Small intestine (tissue), 7 donors: Measurements from ENCODE around the gene CPVL. TPM values are rescaled to one million over a fixed set of nuclear protein-coding genes. Genes with fewer than 3 reads are reported as not detected.

Experiments
- DNase-seq, 2 donors: peaks; one replicate each; pipeline versions ENCODE4 v3.0.0 to v3.0.0-alpha.2; 2013
- FAIRE-seq: peaks from 2 replicates; lab custom pipeline; 2012; peaks lifted over from hg19 to GRCh38; lab: Jason Lieb, UNC
- H3K27ac ChIP-seq, 3 donors: one replicate each; pipeline ENCODE4 v1.5.1; 2013; ENCODE audit warnings: low read length in 2 of 3, mild to moderate bottlenecking in 2 of 3, control low read depth in 1 of 3, inconsistent platforms in 1 of 3, low read depth in 1 of 3, moderate library complexity in 1 of 3
- H3K27me3 ChIP-seq, 3 donors: one replicate each; pipeline ENCODE4 v1.6.1; 2013; ENCODE audit warnings: low read length in 3 of 3, inconsistent platforms in 1 of 3; ENCODE audit not compliant: control insufficient read depth in 3 of 3, insufficient read depth in 3 of 3
- H3K36me3 ChIP-seq, 3 donors: one replicate each; pipeline ENCODE4 v1.6.1; 2013; ENCODE audit warnings: low read length in 3 of 3, inconsistent platforms in 1 of 3, low read depth in 1 of 3, mild to moderate bottlenecking in 1 of 3, moderate library complexity in 1 of 3; ENCODE audit not compliant: control insufficient read depth in 3 of 3, insufficient read depth in 2 of 3
- H3K4me1 ChIP-seq, 3 donors: one replicate each; pipeline ENCODE4 v1.6.1; 2013; ENCODE audit warnings: low read length in 2 of 3, inconsistent platforms in 1 of 3, low read depth in 1 of 3, mild to moderate bottlenecking in 1 of 3, moderate library complexity in 1 of 3; ENCODE audit not compliant: control insufficient read depth in 3 of 3, insufficient read depth in 2 of 3
- H3K4me3 ChIP-seq, 3 donors: one replicate each; pipeline ENCODE4 v1.5.1; 2013; ENCODE audit warnings: low read length in 3 of 3, control low read depth in 1 of 3, inconsistent platforms in 1 of 3, low read depth in 1 of 3, mild to moderate bottlenecking in 1 of 3, moderate library complexity in 1 of 3
- H3K9me3 ChIP-seq, 2 donors: one replicate each; pipeline ENCODE4 v1.6.1; 2013; ENCODE audit warnings: low read depth in 1 of 2, low read length in 1 of 2; ENCODE audit not compliant: control insufficient read depth in 2 of 2, insufficient read depth in 1 of 2
- WGBS, 3 donors: extraction: QIAGEN DNeasy Blood & Tissue Kit; methylation state at CpG; one replicate each; pipeline ENCODE4 v1.1.7; 2013; 5-methylcytosine and 5-hydroxymethylcytosine counted together
- polyA plus RNA-seq, 4 donors: library from polyadenylated mRNA; stranded (reverse) in 3 of 4; unstranded in 1 of 4; fragments of 200-250 nt in 3 of 4; fragments of 120-200 nt in 1 of 4; gene quantifications; one replicate each; pipeline versions ENCODE4 v1.2.1 to v1.2.3, GENCODE V29; 2013
- donor health status: healthy with polysubstance abuse.
- donor health status: control.
- donor health status: control.
- donor health status: Bipolar disorder and iron deficiency.
- donor health status: healthy.

The CPVL gene
- polyA plus RNA-seq, 4 donors = 1.8 to 320 (median 11.2) TPM

DNA sequence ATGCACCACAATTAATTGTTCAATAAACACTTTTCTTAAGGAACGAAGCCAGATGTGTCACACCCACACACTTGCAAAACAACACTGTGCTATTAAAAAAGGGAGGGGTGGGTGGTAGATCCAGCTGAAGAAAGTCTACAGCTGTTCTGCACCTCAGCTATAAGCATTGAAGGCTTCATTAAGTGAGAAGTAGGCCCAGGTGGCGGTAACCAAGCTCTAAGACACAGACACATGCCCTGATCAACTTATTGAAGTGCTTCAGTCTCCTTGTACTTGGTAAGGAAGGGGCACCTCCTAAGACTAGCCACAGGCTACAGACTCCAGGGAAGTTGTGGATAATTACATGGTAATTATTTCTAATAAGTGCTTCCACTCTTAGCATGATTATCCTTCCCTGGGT is 4.5 kb upstream of the CPVL start:
- no peaks in the 10 kb centered on the region for H3K36me3 ChIP-seq

DNA sequence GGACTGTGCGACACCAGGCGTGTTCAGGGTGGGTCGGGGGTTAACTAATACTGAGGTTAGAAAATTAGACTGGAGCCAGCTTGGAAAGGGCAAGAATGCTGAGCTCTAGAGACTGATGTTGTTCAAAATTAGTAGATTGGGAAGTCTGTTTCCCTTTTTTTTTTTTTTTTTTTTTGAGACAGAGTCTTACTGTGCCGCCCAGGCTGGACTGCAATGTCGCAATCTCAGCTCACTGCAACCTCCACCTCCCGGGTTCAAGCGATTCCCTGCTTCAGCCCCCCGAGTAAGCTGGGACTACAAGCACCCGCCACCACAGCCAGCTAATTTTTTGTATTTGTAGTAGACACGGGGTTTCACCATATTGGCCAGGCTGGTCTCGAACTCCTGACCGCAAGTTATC is 2.7 kb upstream of the CPVL start:
- DNase-seq (no peak), FAIRE-seq (no peak)
- no peak overlapping the region for H3K27ac ChIP-seq
- H3K4me1 ChIP-seq = peaks cover 0 to 9% (median 0%) of the 10 kb centered on the region in 3 donors
- no peaks in the 10 kb centered on the region for H3K9me3 ChIP-seq
- peaks cover 0 to 2% (median 0%) of the 10 kb centered on the region in 3 donors for H3K27me3 ChIP-seq
- whole genome bisulfite sequencing, 3 donors = 92 to 96% (median 93%) methylated on average over 12 of the region's 12 CpGs
- no peaks in the 10 kb centered on the region for H3K36me3 ChIP-seq
- no peak overlapping the region for H3K4me3 ChIP-seq

More for the DNA sequence above, 4.5 kb upstream of the CPVL start:
- FAIRE-seq (no peak), DNase-seq (no peak)
- peaks cover 0 to 2% (median 0%) of the 10 kb centered on the region in 3 donors for H3K27me3 ChIP-seq
- 62 to 68% (median 67%) methylated on average over 2 of the region's 2 CpGs for WGBS, 3 donors
- H3K27ac ChIP-seq = no peak overlapping the region
- no peaks in the 10 kb centered on the region for H3K4me1 ChIP-seq
- H3K4me3 ChIP-seq = no peak overlapping the region
- no peaks in the 10 kb centered on the region for H3K9me3 ChIP-seq

- peak overlapping the region in 1 of 3 donors; percentile 78 for H3K27ac ChIP-seq
- H3K36me3 ChIP-seq = no peaks in the 10 kb centered on the region
- no peak overlapping the region for H3K4me3 ChIP-seq
- DNase-seq (no peak), FAIRE-seq (no peak)
- WGBS, 3 donors = 78 to 90% (median 78%) methylated on average over 4 of the region's 4 CpGs
- H3K27me3 ChIP-seq = peaks cover 0 to 2% (median 0%) of the 10 kb centered on the region in 3 donors
- peaks cover 0 to 17% (median 3%) of the 10 kb centered on the region in 3 donors for H3K4me1 ChIP-seq
- no peaks in the 10 kb centered on the region for H3K9me3 ChIP-seq
Measured at GRCh38 chr7:29147821-29148220, 1.5 kb upstream of the CPVL start.

DNA sequence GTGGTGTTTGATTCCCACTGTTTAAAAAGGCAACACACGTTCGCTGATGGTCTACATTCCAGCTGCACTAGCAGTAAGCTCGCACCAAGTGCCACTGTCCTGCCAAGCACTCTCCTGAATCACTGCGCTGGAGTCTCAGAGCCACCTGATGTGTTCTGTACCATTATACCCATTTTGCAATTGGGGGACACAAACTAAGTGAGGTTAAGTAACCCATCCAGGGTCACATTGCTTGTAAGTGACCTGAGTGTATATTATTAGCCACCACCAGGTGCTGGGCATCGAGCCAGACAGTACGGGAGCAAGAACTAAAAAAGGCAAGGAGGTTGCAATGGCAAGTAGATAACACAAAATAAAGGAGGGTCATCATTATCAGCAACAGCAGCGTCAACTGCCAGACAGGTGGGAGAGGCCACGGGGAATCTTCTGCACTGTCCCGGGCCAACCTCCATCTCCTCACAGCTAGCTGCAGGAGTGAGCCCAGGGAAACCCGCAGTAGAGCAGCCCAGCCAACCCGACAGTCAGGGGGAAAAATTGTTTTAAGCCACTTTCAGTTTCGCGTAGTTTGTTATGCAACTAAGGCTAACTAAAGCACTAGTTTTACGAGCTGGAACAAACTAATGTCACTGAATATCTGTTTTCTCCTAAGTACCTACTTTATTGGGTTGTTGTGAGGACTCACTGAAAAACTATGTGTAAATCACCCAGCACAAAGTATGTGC is 712 bp upstream of the CPVL start:
- H3K4me3 ChIP-seq = peak overlapping the region in 2 of 3 donors; percentile 7 to 67

GRCh38 chr7:29145553-29146056 is 732 bp downstream of the CPVL start:
- peak overlapping the region in 2 of 3 donors; percentile 34 to 78 for H3K27ac ChIP-seq
- 6 to 17% (median 11%) methylated on average over 8 of the region's 8 CpGs for WGBS, 3 donors
- no peaks in the 10 kb centered on the region for H3K36me3 ChIP-seq
- no peaks in the 10 kb centered on the region for H3K9me3 ChIP-seq
- FAIRE-seq (no peak), DNase-seq (no peak)
- peaks cover 0 to 2% (median 0%) of the 10 kb centered on the region in 3 donors for H3K27me3 ChIP-seq
- H3K4me3 ChIP-seq = peak overlapping the region in 2 of 3 donors; percentile 38 to 67
- H3K4me1 ChIP-seq = peaks cover under 1 to 36% (median 3%) of the 10 kb centered on the region in 3 donors

More for the DNA sequence above, 712 bp upstream of the CPVL start:
- FAIRE-seq = no peak
- H3K27ac ChIP-seq = peak overlapping the region in 2 of 3 donors; percentile 28 to 78
- H3K4me1 ChIP-seq = peaks cover 0 to 23% (median 3%) of the 10 kb centered on the region in 3 donors
- H3K27me3 ChIP-seq = peaks cover 0 to 2% (median 0%) of the 10 kb centered on the region in 3 donors
- H3K36me3 ChIP-seq = no peaks in the 10 kb centered on the region
- WGBS, 3 donors = 12 to 34% (median 34%) methylated on average over 14 of the region's 14 CpGs
- H3K9me3 ChIP-seq = no peaks in the 10 kb centered on the region
- peak; percentile 34 to 75 for DNase-seq

- Histone ChIP-seq H3K36me3 (no peaks in the 10 kb centered on the region), H3K27me3 (peaks cover 0 to 2% (median 0%) of the 10 kb centered on the region in 3 donors), H3K9me3 (no peaks in the 10 kb centered on the region), H3K4me1 (peaks cover 2 to 42% (median 7%) of the 10 kb centered on the region in 3 donors), H3K4me3 (no peak overlapping the region), H3K27ac (peak overlapping the region in 1 of 3 donors; percentile 81)
- FAIRE-seq (no peak), DNase-seq (peak in 1 of 2 donors; percentile 73)
- WGBS, 3 donors = 18 to 46% (median 32%) methylated on average over 2 of the region's 2 CpGs
Measured at GRCh38 chr7:29143751-29144150, 2.6 kb downstream of the CPVL start.

GRCh38 chr7:29142021-29142727 is 4.2 kb downstream of the CPVL start:
- 55 to 66% (median 57%) methylated on average over 7 of the region's 7 CpGs for WGBS, 3 donors
- Histone ChIP-seq H3K9me3 (no peaks in the 10 kb centered on the region), H3K27me3 (peaks cover 0 to 2% (median 0%) of the 10 kb centered on the region in 3 donors), H3K4me3 (no peak overlapping the region), H3K4me1 (peaks cover 2 to 42% (median 7%) of the 10 kb centered on the region in 3 donors), H3K36me3 (no peaks in the 10 kb centered on the region), H3K27ac (peak overlapping the region in 1 of 3 donors; percentile 81)
- DNase-seq = peak; percentile 52 to 69
- FAIRE-seq = no peak

DNA sequence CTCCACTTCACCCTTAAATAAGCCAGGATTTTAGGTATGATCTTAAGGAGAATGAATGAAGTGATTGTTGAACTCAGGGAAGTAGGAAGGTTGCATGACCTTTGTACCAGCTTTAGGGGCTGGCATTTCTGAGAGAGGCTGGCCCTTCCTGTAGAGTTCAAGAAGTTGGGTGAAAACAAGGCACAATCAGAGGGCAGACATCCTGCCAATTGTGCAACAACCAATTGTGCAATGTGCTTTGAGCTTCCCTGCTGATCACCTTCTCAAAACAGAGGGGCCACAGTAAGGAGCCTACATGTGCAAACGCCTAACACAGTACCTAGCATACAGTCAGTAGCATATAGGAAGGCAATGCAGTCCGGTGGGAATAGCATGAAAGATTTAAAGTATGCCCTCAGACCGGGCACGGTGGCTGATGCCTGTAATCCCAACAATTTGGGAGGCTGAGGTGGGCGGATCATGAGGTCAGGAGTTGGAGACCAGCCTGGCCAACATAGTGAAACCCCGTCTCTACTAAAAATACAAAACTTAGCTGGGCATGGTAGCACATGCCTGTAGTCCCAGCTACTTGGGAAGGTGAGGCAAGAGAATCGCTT is 5.4 kb downstream of the CPVL start:
- no peaks in the 10 kb centered on the region for H3K27me3 ChIP-seq
- H3K4me3 ChIP-seq = no peak overlapping the region
- no peaks in the 10 kb centered on the region for H3K36me3 ChIP-seq
- FAIRE-seq (no peak), DNase-seq (peak; percentile 78 to 87)
- peaks cover 2 to 42% (median 7%) of the 10 kb centered on the region in 3 donors for H3K4me1 ChIP-seq
- WGBS, 3 donors = 47 to 73% (median 63%) methylated on average over 7 of the region's 7 CpGs
- peak overlapping the region in 2 of 3 donors; percentile 40 to 62 for H3K27ac ChIP-seq
- H3K9me3 ChIP-seq = no peaks in the 10 kb centered on the region
